Measurements from ENCODE around the gene RASAL3. TPM values are rescaled to one million over a fixed set of nuclear protein-coding genes. Genes with fewer than 3 reads are reported as not detected.

Gene RASAL3
- total RNA-seq, 4 donors from 2014 or later = 1.9 to 117 (median 15.3) TPM

DNA sequence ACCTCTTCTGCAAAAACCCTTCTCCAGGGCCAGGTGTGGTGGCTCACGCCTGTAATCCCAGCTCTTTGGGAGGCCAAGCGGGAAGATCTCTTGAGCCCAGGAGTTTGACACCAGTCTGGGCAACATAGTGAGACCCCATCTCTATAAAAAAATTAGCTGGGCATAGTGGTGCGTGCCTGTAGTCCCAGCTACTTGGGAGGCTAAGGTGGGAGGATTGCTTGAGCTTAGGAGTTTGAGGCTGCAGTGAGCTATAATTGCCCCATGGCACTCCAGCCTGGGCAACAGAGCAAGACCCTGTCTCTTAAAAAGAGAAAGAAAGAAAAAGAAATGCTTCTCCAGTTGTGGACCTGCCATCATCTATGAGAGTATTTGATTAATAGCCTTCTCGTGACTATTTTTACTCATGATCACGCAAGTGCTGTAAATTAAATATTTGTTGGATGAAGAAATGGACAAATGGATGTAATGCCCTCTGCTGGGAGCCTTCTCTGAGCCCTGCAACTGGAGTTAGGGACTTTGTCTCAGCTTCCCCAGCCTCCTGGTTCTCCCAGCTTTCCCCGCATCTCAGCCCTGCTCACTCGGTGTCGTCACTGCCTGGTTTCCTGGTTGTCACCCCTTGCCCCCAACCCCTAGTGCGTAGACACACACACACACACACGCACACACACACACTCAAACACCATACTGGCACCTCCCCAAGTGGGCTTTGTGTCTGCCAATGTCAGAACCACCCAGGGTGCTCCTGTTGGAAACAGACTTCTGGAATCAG lies 26.8 kb downstream of the RASAL3 start:
- Histone ChIP-seq H3K4me3 (no peak overlapping the region), H3K36me3 (no peaks in the 10 kb centered on the region), H3K9me3 (no peaks in the 10 kb centered on the region), H3K27me3 (no peaks in the 10 kb centered on the region), H3K27ac (no peak overlapping the region), H3K4me1 (peaks cover 0 to 15% (median 6%) of the 10 kb centered on the region in 4 donors)
- TF ChIP-seq, protein P1, sequence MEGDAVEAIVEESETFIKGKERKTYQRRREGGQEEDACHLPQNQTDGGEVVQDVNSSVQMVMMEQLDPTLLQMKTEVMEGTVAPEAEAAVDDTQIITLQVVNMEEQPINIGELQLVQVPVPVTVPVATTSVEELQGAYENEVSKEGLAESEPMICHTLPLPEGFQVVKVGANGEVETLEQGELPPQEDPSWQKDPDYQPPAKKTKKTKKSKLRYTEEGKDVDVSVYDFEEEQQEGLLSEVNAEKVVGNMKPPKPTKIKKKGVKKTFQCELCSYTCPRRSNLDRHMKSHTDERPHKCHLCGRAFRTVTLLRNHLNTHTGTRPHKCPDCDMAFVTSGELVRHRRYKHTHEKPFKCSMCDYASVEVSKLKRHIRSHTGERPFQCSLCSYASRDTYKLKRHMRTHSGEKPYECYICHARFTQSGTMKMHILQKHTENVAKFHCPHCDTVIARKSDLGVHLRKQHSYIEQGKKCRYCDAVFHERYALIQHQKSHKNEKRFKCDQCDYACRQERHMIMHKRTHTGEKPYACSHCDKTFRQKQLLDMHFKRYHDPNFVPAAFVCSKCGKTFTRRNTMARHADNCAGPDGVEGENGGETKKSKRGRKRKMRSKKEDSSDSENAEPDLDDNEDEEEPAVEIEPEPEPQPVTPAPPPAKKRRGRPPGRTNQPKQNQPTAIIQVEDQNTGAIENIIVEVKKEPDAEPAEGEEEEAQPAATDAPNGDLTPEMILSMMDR (IDR thresholded peaks at IDR 0.05) = no peak
- TF ChIP-seq EP300 (IDR thresholded peaks at IDR 0.05; ENCODE audit: low read depth) (no peak), POLR2A (IDR thresholded peaks at IDR 0.05) (no peak), POLR2AphosphoS5 (IDR thresholded peaks at IDR 0.05) (no peak)
- in situ Hi-C loops (cut with MboI; ENCODE audit: low pct_ligation_motif_present in 1 of 4, low pct_unique_long_range_greater_than_20kb in 1 of 4, low sequenced_read_pairs in 3 of 4) = loop anchor here in 1 of 4 donors (25.0 kb wide), 1 partner anchor 175 kb away; no protein-coding TSS in a partner anchor
- no peak for DNase-seq
- intact Hi-C loops (cut with DNase I; ENCODE audit: low total_unique reads) = no loop called here
- 18 to 84% methylated on average over 2 to 10 of the region's 10 CpGs for WGBS, 2 donors (ENCODE audit: low coverage in 1 of 2)

GRCh38 chr19:15436826-15437110 lies 27.6 kb downstream of the RASAL3 start:
- no peaks in the 10 kb centered on the region for H3K36me3 ChIP-seq
- H3K4me1 ChIP-seq = peaks cover 2 to 18% (median 7%) of the 10 kb centered on the region in 4 donors
- no peak overlapping the region for H3K4me3 ChIP-seq
- H3K9me3 ChIP-seq = no peaks in the 10 kb centered on the region
- TF ChIP-seq EP300 (IDR thresholded peaks at IDR 0.05; ENCODE audit: low read depth) (no peak), POLR2AphosphoS5 (IDR thresholded peaks at IDR 0.05) (no peak), POLR2A (IDR thresholded peaks at IDR 0.05) (no peak)
- TF ChIP-seq, protein P1 (IDR thresholded peaks at IDR 0.05) = no peak
- H3K27me3 ChIP-seq = no peaks in the 10 kb centered on the region
- no peak for DNase-seq
- H3K27ac ChIP-seq = no peak overlapping the region
- WGBS, 2 donors (ENCODE audit: low coverage in 1 of 2) = 88% methylated on average over 14 of the region's 15 CpGs; no CpG with 5 or more reads in 1 of the 2 donors
- intact Hi-C loops (cut with DNase I; ENCODE audit: low total_unique reads) (no loop called here), in situ Hi-C loops (cut with MboI; ENCODE audit: low pct_ligation_motif_present in 1 of 4, low pct_unique_long_range_greater_than_20kb in 1 of 4, low sequenced_read_pairs in 3 of 4) (loop anchor here in 1 of 4 donors (25.0 kb wide), 1 partner anchor 174 kb away; no protein-coding TSS in a partner anchor)

GRCh38 chr19:15436012-15436825 lies 28.1 kb downstream of the RASAL3 start:
- H3K27ac ChIP-seq = no peak overlapping the region
- in situ Hi-C loops (cut with MboI; ENCODE audit: low pct_ligation_motif_present in 1 of 4, low pct_unique_long_range_greater_than_20kb in 1 of 4, low sequenced_read_pairs in 3 of 4) = loop anchor here in 1 of 4 donors (25.0 kb wide), 1 partner anchor 174 kb away; no protein-coding TSS in a partner anchor

More at GRCh38 chr19:15436012-15436825, 28.1 kb downstream of the RASAL3 start:
- intact Hi-C loops (cut with DNase I; ENCODE audit: low total_unique reads) = no loop called here
- peaks cover 8 to 23% (median 13%) of the 10 kb centered on the region in 4 donors for H3K4me1 ChIP-seq
- DNase-seq = no peak
- TF ChIP-seq, protein P1 (IDR thresholded peaks at IDR 0.05) = no peak
- no peak for TF ChIP-seq POLR2A (IDR thresholded peaks at IDR 0.05)
- TF ChIP-seq EP300 (IDR thresholded peaks at IDR 0.05; ENCODE audit: low read depth) = no peak
- TF ChIP-seq POLR2AphosphoS5 (IDR thresholded peaks at IDR 0.05) = no peak
- H3K9me3 ChIP-seq = no peaks in the 10 kb centered on the region
- no peak overlapping the region for H3K4me3 ChIP-seq
- 80 to 87% methylated on average over 2 to 10 of the region's 10 CpGs for WGBS, 2 donors (ENCODE audit: low coverage in 1 of 2)
- no peaks in the 10 kb centered on the region for H3K36me3 ChIP-seq
- H3K27me3 ChIP-seq = no peaks in the 10 kb centered on the region
